ENCODE results near the gene ASIC3.

Gene ASIC3

DNA sequence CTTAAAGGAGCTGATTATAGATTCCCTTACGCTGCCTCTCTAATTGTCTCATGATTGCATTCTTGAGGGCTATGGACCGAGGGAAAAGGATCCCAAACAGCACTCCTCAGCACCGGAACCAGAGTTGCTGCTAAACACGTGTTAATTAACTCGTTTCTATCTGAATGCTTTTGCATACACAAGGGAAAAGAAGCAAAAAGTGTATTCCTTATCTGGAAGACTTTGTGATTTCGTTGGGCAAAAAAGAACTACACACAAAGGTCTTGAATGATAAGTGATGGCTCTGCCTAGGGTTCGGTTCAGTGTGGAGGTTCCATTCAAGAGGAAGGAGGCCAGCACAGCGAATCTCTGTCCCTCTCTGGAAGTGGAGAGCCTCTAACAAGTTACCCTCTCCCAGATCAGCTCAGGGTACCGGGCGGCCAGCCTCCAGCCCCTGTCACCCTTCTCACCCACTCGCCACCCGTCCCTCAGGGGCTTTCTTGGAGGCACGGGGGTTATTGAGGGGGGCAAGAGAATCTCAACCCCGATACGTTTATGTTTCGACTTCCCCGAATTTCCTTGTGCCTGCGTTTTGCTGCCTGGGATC lies 10.5 kb downstream of the ASIC3 start:
- DNase-seq, result peak; percentile 47

- DNase-seq, result peak; percentile 81
Observed at GRCh38 chr7:151059367-151060112, 11.2 kb downstream of the ASIC3 start, which contains the start of gene SLC4A2. SLC4A2 (plus strand) TSS chr7:151059589; CDS start chr7:151061988, 2,399 bp downstream.

- DNase-seq, result no peak
Observed at GRCh38 chr7:151060113-151060415, 11.7 kb downstream of the ASIC3 start.

DNA sequence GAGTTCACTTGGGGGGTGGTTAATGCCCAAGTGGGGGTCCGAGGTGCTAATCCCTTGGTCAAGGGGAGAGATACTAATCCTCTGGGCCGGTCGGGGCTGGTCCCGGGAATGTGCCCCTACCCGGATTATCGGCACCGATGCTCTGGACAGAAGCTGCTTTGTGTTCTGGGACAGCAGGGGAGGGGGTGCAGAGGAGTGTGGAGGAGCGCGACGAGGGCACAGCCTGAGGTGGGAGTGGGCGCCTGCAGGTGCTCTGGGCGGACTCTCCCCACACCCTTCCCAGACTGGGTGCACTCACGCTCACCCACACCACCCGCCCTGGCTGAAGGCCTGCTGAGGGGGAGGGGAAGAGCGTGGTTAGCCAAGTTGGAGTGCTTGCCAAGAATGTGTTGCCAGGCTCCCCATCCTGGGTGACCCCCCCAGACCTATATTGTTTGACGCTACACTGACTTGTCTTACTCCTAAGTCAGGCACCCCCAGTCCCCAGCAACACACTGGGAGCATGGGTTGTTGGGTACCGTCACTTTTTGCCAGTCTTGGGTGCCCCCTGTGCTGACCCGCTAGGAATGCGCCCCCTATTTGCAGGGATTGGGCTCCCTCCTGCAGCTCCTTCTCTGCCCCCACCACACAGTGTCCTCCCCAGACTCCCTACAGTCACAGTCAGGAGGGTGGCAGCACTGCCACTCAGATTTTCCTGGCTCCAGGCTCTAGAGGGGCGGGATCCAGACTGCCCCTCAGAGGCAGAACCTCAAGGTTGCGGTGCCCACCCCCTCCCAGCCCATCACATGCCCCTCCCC lies 12.3 kb downstream of the ASIC3 start:
- DNase-seq, result peak; percentile 43

DNA sequence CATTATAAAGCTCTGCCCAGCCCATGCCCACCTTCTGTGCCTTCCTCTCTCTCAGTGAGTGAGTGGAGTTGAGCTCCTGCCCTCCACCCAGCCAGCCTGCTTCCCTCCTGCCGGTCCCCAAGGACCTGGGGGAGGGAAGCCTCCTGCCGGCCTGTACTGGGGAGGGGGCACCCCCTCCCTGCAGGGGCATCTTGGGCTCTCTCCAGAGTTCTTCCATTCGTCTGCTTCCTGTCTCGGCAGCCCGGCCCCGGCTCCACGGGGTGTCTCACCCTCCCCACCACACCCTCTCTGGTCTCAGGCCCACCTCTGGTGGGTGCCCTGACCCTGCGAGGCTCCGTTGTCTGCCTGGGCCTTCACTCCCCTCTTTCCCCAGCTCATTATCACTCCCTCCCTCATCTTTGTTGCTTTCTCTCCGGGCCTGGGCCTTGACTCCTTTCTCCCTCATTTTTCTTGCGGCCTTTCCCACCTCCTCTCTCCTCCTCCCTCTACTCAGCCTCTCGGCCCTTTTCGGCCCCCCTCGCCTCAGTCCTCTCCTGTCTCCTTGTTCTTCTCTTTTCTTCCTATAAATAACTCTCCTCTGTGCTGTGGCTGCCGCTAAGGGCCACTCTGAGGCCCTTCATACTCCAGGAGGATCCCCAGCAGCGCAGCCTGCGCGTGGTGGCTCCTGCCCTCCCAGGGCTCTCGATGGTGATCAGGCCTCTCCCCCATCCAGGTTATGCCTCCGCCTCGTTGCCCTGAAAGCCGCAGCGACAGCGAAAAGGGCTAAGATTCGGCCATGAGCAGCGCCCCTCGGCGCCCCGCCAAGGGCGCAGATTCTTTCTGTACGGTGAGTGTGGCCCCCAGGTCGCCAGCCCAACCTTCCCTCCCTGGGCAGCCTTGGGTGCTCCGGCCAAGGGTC lies 13.1 kb downstream of the ASIC3 start:
- no peak for DNase-seq

DNA sequence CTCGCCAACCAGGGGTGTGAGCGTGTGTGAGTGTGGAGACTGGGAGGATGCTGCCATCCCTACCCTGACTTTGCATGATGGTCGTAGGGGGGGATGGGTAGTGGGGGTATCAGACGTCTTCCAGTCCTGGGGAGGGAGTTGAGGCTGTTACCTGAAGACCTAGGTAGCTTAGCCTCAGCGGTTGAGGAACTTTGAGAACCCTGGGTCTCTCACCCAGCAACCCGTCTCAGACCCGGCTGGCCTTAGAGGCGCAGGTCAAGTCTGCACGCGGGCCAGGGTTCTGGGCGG lies 13.7 kb downstream of the ASIC3 start:
- no peak for DNase-seq

GRCh38 chr7:151062399-151063211 lies 14.3 kb downstream of the ASIC3 start:
- no peak for DNase-seq

DNA sequence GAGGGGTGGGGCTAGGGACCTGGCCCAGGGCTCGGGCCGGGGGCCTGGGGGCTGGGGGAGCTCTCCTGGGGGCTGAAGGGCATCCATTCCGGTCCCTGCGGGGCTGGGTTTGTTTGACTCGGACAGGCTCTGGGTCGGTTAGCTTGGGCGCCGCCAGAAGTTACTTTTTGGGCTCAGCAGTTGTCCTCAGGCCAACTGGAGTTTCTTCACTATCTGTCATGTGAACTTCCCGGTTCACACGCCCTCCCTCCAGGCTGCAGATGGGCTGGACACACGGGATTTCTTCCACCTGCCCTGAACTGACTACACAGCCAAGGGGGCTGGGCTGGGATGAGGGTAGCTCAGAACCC lies 14.9 kb downstream of the ASIC3 start:
- no peak for DNase-seq

DNA sequence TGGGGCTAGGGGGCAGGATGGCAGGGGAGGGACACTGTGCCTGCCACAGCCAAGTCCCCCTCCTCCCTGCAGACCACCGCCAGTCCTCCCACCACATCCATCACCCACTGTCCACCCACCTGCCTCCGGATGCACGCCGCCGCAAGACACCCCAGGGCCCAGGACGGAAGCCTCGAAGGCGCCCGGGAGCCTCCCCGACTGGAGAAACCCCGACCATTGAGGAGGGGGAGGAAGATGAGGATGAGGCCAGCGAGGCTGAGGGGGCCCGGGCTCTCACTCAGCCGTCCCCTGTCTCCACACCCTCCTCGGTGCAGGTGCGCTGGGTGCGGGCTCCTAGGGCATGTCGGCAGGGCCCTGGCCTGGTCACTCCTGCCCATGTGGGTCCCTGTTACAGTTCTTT lies 16.1 kb downstream of the ASIC3 start:
- DNase-seq, result no peak

- no peak for DNase-seq
Observed at GRCh38 chr7:151064993-151065392, 16.7 kb downstream of the ASIC3 start.

- DNase-seq, result no peak
Observed at GRCh38 chr7:151065516-151065915, 17.2 kb downstream of the ASIC3 start.

- DNase-seq, result no peak
Observed at GRCh38 chr7:151066273-151066974, 18.1 kb downstream of the ASIC3 start.

DNA sequence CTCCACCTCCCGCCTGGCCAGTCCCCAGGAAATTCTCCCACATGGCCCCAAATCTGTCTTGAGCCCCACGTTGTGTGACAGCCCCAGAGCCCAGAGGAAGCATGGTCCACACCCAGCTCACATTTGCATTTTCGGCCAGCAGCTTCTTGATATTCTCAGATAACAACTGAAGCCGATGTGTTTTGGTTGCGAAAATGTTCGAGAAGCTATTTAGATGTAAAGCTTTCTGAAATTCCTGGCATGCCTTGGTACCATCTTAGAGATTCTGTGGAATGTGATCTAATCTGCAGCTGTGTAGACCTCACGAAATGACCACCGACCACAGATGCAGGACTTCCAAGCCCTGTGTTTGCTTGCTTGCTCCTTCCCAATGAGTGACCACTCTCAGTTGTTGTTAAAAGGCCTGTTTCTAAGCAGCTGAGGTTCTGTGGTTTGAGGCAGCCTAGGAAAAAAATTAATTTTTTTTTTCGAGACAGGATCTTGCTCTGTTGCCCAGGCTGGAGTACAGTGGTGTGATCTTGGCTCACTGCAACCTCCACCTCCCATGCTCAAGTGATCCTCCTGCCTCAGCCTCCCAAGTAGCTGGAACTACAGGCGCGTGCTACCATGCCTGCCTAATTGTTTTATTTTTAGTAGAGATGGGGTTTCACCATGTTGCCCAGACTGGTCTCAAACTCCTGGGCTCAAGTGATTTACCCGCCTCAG lies 19.9 kb downstream of the ASIC3 start:
- no peak for DNase-seq

DNA sequence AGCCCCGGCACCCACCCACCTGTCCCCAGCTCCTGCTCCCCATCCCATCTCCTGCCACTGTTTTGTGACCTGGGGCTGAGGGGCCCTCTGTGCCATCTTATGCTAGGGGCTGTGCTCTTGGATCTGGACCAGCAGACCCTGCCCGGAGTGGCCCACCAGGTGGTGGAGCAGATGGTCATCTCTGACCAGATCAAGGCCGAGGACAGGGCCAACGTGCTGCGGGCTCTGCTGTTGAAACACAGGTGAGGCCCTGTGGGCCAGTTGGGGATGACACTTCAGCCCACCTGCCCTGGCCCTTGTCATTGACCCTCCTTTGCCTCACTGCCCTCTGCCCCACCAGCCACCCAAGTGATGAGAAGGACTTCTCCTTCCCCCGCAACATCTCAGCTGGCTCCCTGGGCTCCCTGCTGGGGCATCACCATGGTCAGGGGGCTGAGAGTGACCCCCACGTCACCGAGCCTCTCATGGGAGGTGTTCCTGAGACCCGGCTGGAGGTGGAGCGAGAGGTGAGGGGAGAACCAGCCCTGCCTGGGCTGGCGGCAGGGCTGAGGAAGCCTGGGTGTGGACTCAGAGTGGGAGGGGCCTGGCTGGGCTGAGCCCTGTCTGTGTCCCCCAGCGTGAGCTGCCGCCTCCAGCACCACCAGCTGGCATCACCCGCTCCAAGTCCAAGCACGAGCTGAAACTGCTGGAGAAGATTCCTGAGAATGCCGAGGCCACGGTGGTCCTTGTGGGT lies 21.7 kb downstream of the ASIC3 start:
- DNase-seq, result no peak

- no peak for DNase-seq
Observed at GRCh38 chr7:151070574-151070960, 22.2 kb downstream of the ASIC3 start.

GRCh38 chr7:151071032-151071866 lies 22.9 kb downstream of the ASIC3 start:
- DNase-seq, result no peak

- no peak for DNase-seq
Observed at GRCh38 chr7:151073990-151074389, 25.7 kb downstream of the ASIC3 start.

DNA sequence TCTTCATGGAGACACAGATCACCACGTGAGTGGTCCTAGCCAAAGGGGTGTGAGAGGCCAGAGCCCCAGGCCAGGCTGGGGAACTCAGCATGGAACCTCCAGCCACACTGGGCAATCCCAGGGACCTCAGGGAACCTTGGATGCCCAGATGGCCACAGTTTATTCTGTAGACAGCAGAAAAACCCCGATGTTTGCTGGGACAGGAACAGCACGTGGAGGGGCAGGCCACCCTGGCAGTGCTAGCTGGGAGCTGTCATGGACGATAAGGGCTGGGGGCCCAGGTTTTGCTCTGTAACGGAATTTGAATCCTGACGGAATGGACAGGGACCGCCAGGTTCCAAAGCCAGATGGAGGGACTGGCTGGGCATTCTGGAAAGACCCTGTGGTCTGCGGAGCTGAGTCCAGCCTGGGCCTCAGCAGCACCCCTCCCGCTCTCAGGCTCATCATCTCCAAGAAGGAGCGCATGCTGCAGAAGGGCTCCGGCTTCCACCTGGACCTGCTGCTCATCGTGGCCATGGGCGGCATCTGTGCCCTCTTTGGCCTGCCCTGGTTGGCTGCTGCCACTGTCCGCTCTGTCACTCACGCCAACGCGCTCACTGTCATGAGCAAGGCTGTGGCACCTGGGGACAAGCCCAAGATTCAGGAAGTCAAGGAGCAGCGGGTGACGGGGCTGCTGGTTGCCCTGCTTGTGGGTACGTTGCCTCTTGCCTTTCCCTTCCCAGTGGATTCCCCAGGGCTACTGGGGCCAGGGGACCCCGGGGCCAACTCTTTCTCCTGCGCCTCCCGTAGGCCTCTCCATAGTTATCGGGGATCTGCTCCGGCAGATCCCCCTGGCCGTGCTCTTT lies 26.7 kb downstream of the ASIC3 start:
- no peak for DNase-seq

DNA sequence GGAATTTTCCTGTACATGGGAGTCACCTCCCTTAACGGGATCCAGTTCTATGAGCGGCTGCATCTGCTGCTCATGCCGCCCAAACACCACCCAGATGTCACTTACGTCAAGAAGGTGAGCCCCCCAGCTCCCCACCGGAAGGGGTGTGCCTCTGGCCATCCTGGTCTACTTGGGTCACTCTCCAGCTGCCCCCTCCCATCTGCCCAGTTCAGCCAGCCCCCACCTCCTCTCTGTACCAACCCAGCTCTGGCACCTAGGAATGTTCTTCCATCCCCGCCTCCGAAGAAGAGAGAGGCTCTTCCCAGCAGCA lies 27.3 kb downstream of the ASIC3 start:
- DNase-seq, result no peak
